ENCODE results near the gene KIF2A.

DNA sequence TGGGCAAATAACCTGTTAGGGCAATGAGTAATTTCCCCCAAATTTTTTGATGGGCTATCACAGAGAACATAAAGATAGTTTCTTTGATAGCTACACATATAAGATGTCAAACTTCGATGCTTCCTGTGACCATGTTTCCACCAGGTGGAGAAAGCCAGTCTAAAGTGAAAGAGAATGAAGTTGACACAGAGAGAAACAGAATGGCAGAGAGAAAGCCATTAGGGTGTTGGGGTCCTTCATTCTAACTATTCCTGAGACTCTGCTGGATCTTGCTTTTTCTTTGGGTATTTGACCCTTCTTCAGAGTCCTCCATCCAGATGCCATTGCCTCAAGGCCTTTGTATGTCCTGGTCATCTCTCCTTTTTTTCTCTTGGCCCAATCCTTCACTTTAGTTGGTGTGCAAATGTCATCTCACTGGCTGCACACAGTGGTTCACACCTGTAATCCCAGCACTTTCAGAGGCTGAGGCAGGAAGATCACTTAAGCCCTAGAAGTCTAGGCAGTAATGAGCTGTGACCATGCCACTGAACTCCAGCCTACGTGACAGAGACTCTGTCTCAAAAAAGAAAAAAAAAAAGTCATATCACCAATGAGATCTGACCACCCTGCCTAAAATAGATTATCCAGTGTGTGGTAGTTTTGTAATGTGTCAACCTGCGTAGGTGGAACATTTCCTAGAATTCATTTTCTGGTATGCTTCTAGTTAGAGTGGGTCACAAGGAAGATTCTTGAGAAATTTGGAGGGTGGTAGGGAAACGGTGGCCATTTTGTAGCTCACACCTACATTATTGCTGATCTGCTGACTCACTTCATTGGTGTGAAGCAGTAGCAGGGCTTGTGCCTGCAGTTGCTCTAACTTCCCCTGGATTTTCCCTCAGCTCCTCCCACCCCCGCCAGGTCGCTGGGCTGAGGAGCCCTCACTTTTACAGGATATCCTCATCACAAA, 20.8 kb upstream of the KIF2A start:
- no peak for TF ChIP-seq EZH2 (optimal IDR thresholded peaks at IDR 0.05; ENCODE audit: low read depth, low read length)
- TF ChIP-seq, protein P1, sequence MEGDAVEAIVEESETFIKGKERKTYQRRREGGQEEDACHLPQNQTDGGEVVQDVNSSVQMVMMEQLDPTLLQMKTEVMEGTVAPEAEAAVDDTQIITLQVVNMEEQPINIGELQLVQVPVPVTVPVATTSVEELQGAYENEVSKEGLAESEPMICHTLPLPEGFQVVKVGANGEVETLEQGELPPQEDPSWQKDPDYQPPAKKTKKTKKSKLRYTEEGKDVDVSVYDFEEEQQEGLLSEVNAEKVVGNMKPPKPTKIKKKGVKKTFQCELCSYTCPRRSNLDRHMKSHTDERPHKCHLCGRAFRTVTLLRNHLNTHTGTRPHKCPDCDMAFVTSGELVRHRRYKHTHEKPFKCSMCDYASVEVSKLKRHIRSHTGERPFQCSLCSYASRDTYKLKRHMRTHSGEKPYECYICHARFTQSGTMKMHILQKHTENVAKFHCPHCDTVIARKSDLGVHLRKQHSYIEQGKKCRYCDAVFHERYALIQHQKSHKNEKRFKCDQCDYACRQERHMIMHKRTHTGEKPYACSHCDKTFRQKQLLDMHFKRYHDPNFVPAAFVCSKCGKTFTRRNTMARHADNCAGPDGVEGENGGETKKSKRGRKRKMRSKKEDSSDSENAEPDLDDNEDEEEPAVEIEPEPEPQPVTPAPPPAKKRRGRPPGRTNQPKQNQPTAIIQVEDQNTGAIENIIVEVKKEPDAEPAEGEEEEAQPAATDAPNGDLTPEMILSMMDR (IDR thresholded peaks at IDR 0.05; ENCODE audit: low read length) = no peak

All from MM.1S (cell line).